T-helper 2 cell treated with Interferon-gamma antibody and Interleukin-4, amounts not matched to agents 100 ng/mL and 5 ng/mL, for 36 hours (primary cell): ENCODE measurements around the gene C4orf50. TPM values are rescaled to one million over a fixed set of nuclear protein-coding genes. Genes with fewer than 3 reads are reported as not detected.
"Not testable (repeated sequence)": the region's sequence is repeated elsewhere in the genome, so short reads cannot be mapped to it uniquely, and the experiment has no call there.

Experiments used
- intact Hi-C: fragments of 100-400 bp; cut with micrococcal nuclease; formaldehyde crosslinking; loops from one replicate; pipeline ENCODE4 v1.15.1; 2023
- total RNA-seq: library from RNA; stranded (reverse); gene quantifications from 2 replicates; pipeline ENCODE4 v1.2.3, GENCODE V29; 2022

Gene C4orf50
- total RNA-seq, 1 donor from 2014 or later = 0.66 TPM

DNA sequence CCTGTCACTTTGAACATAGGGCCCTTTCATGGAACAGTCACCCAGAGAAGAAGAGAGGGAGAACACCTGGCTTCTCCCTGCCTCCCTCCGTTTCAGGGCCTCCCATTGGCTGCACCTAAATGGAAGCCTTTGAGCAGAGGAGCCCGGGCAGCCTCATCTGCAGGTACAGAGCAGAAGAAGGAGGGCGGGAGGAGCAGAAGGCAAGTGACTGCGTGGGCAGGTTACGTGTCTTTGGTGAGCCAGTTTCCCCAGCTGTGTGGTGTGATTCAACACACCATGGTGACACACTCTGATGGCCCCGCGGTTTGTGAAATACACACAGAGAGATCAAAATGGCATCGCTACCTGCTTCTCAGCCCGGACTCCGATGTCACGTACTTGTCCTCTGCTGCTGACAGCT, 431 bp downstream of the C4orf50 start:
- intact Hi-C loops = no loop called here

DNA sequence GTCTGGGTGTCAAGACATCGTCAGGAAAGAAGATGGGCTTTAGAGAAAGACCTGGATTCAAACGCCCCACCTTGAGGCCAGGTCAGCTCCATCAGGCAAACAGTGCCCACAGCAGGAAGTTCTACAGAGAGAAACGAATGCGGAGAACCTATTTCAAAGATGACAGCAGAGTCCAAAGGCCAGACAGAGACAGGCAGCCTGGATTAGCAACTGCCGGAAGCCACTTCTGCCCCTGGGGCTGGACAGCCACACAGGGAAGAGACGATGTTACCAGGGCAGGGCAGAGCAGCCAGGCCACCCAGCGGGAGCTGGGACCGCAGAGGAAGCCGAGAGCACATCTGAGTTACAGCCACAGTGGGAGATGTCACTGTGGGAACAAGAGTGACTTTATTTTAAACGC, 1.2 kb downstream of the C4orf50 start:
- intact Hi-C loops = no loop called here

DNA sequence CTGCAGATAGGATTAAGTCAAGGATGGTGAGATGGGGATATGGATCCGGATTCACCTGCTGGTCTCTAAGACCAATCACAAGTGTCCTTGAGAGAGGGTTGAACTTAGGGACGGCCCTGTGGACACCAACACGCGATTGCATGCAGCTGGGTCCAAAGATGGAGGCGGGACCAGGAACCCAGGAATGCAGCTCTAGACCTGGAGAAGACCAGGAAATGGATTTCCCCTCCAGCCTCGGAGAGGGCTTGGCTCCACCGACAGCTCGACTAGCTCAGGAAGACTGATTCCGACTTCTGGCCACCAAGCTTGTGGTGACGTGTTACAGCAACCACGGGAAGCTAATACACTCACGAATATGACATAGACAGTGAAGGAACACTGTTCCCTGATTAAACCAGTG, 4.7 kb downstream of the C4orf50 start:
- intact Hi-C loops = no loop called here

- intact Hi-C loops = no loop called here
Observed at GRCh38 chr4:6012200-6012599, 6.0 kb downstream of the C4orf50 start.

DNA sequence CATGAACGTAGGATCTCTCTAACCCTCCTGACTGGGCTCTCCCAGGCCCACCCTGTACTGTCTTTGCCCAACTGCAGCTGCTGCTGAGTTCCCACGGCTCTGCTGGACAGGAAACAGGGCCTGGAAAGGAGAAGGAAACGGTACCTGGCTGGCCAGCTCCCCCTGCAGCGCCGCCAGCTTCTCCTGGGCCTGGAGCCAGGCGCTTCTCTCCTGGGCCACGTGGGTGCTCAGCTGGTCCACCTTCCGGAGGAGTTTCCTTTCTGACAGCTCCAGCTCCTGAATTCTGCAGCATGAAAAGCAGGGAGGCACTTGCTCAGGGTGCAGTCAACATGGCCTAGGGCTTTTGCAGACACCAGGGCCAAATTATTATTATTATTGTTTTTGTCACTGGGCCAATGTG, 6.5 kb downstream of the C4orf50 start:
- intact Hi-C loops = no loop called here

GRCh38 chr4:6011271-6011671, 7.0 kb downstream of the C4orf50 start:
- intact Hi-C loops = no loop called here

- intact Hi-C loops = no loop called here
Observed at GRCh38 chr4:6010789-6011188, 7.4 kb downstream of the C4orf50 start.

DNA sequence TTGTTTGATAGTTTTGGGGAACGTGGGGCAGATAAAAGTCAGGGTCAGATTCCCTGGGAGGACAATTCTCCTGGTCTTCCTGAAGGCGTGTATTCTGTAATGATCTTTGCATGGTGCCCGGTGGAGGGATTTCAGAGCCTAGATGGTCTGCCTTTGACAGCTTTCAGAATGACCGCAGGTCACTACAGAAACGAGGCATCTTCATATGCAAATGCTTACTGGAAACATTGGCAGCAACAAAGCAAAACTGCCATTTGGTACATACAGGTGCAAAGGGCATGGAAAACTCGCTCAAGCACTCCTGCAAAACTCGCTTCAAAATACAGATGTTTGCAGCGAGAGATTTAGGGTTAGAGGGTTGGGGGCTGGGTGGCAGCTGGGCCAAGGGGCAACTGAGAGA, 8.8 kb downstream of the C4orf50 start:
- intact Hi-C loops = no loop called here

GRCh38 chr4:6008766-6009385, 9.4 kb downstream of the C4orf50 start:
- intact Hi-C loops = no loop called here

DNA sequence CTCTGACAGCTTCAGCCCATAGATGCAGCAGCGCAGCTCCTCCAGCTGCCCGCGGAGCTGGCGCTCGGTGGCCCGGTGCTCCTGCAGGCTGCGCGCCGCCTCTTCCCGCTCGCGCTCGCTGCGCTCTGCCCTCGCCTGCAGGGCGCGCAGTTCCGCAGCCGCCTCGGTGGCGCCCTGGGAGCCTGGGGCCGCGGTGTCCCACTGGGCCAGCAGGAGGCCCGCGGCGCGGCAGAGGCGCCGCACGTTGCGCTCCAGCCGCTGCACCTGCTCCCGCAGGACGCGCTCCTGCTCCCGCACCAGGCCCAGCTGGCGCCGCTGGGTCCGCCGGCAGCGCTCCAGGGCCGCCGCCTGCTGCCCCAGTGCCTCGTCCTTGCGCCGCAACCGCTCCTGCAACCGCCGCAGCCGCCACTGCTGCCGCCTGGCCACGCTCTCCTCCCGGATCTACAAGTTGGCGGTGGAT, 10.1 kb downstream of the C4orf50 start:
- intact Hi-C loops = no loop called here

DNA sequence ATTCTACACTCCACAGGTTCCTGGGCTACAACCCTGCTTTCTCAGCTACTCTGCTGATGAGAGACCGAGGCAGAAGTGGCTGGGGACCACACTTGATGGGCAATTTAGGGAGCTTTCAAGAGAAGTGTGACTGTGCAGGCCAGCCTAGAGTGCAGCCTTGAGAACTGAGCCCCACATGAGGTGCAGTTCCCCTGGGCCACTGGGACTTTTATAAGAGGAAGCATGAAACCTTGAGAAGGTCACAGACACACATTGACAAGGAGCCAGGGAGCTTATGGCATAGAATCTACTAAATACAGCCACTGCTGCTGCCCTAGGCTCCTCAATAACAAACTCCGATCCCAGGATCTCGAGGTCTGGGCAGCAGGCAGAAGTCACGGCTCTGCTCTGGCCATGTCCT, 13.1 kb downstream of the C4orf50 start:
- intact Hi-C loops = no loop called here

DNA sequence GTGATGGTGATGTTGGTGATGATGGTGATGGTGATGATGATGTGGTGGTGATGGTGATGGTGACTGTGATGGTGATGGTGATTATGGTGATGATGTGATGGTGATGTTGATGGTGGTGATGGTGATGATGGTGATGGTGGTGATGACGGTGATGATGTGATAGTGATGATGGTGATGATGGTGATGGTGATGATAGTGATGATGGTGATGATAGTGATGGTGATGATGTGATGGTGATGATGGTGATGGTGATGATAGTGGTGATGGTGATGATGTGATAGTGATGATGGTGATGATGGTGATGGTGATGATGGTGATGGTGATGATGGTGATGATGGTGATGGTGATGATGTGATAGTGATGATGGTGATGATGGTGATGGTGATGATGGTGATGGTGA, 14.7 kb downstream of the C4orf50 start:
- intact Hi-C loops = not testable (repeated sequence)

GRCh38 chr4:6002926-6003325, 15.3 kb downstream of the C4orf50 start:
- intact Hi-C loops = no loop called here

GRCh38 chr4:6002492-6002833, 15.8 kb downstream of the C4orf50 start:
- intact Hi-C loops = no loop called here

- intact Hi-C loops = no loop called here
Observed at GRCh38 chr4:6001680-6002491, 16.3 kb downstream of the C4orf50 start.

DNA sequence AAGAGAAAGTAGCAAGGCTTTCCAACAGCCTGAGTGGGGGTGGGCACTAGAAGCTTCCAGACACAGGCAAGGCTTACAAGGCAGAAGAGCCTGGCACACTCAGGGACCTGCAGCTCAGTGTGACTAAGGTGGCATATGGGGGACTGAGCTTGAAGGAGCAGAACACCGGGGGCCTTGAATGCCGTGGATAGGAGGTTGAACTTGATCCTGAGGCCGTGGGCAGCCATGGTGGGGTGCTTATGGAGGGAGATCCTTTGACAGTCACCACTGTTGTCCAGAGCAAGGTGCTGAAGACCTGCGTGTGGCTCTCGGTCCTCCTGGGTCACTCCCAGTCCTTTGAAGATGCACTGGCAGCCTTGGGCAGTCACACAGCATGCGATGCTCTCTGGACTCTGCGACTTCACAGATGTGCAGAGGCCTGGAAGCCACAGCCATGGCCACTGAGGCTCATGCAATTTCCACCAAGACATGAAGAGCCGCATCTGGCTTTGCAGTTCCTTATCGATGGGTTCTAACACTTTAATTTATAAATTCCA, 18.3 kb downstream of the C4orf50 start:
- intact Hi-C loops = no loop called here

GRCh38 chr4:5999356-5999755, 18.9 kb downstream of the C4orf50 start:
- intact Hi-C loops = no loop called here

GRCh38 chr4:5998333-5998936, 19.8 kb downstream of the C4orf50 start:
- intact Hi-C loops = loop anchor here (1.0 kb wide), 3 partner anchors 252 to 333 kb away; no protein-coding TSS in a partner anchor

DNA sequence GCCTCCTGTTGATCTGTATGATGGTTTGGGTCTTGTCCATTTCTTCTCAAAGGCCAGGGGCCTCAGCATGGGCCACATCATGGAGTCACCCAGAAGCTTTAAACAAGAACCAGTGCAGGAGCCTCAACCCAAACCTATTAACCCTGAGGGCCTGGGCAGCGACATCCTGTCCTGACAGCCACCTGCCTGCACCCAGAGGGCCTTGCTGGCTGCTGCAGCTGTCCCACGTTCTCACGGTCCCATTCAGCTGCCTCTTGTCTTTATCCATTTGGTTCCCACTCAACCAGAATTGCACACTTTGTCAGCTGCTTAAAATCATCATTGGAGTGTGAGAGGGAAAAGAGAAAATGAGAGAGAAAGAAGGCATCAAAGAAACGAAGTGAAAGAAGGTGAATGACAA, 21.6 kb downstream of the C4orf50 start:
- intact Hi-C loops = no loop called here

DNA sequence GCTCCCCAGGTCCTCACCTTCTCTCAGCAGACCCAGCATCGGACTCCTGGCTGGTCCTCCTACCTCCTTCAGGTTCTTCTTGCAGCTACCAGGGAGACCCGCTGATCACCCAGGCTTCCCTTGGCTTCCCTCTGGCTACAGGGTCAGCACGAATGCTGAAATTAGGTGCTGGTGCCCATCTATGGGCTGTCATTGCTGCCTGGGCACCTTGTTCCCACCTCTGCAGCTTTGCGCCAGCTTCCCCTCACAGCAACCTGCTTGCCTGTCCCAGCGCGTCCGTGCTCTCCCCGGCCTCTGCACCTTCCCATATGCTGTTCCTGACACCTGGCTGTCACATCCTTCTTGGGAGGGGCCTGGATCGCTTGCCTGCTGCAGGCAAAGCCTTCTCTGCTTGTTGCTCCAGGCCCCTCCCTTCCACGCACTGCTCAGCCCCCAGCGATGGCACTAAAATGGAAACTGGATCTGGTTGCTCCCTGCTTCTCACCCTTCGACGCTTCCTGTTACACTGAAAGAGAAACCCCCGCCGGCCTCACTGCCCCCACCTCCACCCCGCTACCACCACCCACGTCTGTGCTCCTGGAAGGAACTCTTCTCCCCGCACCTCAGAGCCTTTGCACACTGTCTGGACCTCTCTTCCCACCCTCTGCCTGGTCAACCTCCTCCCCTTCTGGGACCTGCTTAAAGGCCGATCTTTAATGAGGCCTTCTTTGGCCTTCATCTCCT, 22.2 kb downstream of the C4orf50 start:
- intact Hi-C loops = no loop called here
